GM19463 (cell line): Measurements from ENCODE around the gene C21orf91.

Experiments used
- ATAC-seq: cut with Tn5 transposase; IDR thresholded peaks from one replicate; pipeline ENCODE4 v1.9.1; 2021; ENCODE audit warnings: mild to moderate bottlenecking, moderate library complexity; ENCODE audit not compliant: unreplicated experiment

Gene C21orf91

DNA sequence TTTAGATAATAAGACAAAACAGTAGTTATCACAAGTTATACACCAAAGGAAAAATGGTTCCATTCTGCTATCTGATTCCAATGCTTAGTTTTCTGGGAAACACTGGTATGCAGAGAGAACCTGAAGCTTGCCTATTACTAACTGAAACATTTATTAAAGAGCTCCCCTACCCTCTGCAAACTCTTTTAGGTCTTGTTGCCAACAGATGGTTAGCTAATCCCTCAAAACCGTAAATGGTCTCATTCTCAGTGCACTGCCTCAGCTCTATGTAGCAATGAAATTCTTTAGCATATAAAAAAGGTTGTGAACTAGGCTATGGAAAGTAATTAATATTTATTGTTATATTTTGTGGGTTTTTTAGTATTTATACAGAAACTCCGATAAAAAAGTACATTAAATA lies 20.4 kb downstream of the C21orf91 start:
- ATAC-seq, result no peak

DNA sequence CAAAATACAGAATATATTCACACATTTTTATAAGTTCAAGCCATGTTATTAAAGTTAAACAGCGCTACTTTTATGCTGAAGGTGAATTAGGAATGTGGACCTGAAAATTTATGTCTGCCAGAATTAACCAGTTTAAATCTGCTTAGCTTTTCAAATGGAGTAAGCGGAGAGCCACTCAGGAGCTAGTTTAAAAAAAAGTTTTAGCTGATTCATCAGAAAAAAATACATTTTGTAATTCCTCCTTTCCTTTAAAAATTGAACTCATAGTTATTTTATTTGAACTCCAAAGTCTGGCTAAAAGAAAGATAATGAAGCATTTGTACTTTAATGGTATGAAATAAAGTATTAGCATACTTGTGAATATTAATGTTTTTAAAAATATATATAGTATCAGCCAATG lies 21.2 kb downstream of the C21orf91 start:
- ATAC-seq, result no peak

DNA sequence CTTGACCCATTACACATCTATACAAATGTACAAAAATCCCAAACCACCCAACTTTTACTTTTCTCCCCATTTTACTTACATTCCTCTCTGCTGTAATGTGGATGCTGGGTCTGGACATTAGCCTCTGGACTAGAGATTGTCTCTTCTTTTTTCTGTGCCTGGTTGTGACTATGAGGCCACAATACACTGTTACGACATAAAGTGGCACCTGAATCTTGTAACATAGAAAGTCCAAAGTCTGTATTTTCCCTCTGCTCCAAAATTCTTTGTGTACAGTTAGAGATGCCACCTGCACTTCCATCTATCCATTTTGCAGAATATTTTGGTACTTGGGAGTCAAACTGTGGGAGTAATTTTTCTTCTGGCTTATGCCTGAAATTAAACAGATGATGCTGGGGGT lies 22.7 kb downstream of the C21orf91 start:
- ATAC-seq, result no peak

DNA sequence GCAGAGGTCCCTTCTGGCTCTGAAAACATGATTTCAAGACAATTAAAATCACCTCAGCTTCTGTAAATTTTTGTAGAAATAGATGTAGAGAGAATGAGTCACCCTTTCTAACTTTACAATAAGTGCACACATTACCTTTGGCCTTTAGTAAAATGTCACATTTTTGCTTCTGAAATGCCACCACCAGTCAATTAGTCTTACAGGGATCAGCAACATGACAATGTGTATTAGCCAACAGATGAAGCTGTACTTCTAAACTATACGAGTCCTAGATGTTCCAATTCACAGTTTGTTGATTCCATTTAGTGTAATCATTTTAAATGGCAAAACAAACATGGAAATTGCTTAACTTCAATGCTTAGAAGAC lies 23.1 kb downstream of the C21orf91 start:
- no peak for ATAC-seq

DNA sequence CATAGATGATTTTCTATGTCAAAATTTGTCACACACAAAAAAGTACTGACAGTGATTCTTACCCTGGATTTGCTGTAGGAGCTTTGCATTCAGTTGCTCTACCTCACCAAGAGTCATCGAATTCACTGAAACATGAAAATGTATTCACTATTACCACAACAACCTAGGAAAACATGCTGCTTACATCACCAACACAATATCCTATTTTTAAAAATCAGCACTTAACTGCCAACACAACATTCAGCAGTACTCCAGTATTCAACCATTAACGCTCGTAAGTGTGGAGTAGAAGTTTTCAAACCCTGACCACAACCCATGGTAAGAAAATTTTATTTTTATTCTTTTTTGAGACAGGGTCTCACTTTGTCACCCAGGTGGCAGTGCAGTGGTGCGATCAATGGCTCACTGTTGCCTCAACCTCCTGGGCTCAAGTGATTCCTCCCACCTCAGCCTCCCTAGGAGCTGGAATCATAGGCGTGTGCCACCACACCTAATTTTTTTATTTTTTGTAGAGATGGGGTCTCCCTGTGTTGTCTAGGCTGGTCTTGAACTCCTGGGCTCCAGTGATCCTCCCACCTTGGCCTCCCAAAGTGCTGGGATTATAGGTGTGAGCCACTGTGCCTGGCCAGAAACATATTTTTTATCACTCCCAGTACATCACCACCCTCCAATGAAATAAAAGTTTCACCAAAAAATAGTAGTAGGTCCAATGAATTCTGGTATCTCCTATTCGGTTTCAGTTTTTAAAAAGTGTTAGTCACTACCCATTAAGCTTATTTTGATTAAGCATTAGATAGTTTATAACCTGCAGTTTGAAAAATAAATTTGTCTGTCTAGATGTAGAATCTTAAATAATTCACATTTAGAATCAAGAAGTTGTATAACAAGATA lies 23.8 kb downstream of the C21orf91 start:
- no peak for ATAC-seq

DNA sequence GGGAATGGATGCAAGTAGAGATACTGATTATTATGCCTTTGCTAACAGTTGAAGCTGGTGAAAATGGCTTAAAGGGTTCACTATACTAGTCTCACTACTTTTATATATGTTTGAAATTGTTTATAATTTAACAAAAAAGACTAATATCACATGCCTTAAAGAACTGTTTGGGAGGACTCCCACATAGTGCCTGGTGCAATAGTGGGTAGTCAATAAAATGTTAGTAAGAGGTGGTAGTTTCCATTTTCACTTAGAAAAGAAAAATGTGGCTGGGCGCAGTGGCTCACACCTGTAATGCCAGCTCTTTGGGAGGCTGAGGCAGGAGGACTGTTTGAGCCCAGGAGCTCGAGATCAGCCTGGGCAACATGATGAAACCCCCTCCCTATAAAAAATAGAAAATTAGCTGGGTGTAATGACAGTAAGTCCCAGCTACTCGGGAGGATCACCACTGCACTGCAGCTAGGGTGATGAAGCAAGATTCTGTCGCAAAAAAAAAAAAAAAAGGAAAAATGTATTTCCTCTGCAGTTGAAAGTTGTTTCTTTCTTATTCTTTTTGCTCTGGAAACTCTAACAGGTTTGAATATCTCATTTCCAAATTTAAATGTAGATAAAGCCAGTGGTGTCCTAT lies 24.5 kb downstream of the C21orf91 start:
- ATAC-seq, result no peak

DNA sequence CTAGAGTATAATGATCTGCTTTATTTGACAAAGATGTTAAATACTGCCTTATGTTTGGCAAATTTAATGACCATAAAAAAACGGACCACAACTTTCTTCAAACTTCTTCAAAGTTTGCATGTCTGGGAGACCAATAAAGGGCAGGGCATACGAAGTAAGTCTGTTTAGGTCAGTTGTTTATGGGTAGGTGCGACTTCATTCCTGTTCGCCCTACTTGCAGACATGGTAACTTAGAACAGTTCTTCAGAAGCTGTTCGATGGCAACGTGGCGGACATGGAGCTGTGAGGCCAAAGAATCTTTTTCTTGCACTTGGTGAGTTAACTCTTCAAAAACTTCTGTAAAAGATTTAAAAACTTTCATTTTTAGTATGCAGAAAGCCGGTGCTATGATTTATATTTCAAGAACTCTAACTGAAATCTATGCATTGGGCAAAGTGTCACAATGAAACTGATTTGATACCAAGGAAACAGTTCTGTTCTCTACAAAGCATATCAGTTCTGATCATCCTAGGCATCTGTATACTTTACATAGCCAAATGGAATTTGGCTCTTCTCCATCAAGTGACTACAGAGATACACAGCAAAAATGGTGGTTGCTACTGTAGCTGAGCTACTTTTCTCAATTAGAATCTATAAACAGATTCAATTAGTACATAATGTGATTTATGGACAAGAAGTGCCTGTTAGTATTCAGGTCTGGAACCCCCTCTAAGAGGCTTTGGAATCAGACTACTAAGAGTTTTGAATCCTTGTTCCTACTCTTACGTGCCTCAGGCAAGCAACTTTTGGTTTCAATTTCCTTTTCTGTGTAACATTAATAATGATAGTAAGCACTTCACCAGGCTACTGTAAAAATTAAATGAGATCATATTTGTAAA lies 25.7 kb downstream of the C21orf91 start:
- peak; percentile 61 for ATAC-seq

DNA sequence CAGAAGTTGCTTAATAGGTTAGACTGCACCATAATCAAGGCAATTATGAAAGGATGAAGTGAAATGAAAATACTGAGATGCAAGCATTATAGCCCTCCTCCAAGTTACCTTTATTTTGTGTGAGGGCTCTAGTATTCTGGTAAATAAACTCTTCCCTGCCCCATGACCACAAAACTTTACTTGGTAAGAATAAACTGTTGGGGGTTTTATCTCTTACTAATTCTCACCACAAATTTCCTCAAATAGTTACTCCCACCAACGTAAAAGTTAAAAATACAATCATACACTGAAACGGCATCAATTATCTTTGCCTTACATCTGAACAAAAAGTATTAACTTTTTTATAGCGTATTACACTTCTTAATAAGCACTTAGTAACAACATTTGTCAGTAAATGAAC lies 29.5 kb downstream of the C21orf91 start:
- ATAC-seq, result no peak

DNA sequence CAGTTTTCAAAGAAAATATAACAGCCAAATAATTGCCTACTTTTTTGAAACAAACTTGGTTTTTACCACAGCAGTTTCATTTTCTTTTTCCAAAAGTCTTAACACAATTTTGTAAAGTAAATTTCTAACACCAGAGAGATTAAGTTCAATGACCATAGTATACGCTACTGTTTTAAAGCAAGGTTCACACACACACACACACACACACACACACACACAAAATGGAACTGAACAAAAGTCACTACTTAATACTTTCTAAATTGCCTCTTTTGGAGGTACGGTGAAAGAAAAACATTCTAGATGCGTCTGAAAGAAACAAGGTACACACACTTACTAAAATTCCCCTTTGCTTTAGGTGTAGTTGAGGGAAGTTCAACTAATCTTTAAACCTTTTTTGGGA lies 30.1 kb downstream of the C21orf91 start:
- no peak for ATAC-seq

DNA sequence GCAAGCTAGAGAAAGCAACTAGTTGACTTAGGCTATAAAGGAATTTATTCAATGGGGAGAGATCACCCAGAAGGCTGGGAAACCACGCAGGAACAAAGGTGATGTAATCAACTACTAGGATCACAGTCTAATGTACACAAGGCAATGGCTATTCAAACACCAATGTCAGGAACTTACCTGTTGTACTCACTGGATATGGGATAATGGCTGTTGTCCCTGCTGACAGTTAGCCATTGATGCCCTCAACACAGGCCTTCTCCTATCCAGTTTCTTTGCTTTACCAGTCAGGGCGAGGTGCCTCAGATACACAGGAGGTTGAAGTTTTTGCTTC lies 32.3 kb downstream of the C21orf91 start:
- ATAC-seq, result no peak

DNA sequence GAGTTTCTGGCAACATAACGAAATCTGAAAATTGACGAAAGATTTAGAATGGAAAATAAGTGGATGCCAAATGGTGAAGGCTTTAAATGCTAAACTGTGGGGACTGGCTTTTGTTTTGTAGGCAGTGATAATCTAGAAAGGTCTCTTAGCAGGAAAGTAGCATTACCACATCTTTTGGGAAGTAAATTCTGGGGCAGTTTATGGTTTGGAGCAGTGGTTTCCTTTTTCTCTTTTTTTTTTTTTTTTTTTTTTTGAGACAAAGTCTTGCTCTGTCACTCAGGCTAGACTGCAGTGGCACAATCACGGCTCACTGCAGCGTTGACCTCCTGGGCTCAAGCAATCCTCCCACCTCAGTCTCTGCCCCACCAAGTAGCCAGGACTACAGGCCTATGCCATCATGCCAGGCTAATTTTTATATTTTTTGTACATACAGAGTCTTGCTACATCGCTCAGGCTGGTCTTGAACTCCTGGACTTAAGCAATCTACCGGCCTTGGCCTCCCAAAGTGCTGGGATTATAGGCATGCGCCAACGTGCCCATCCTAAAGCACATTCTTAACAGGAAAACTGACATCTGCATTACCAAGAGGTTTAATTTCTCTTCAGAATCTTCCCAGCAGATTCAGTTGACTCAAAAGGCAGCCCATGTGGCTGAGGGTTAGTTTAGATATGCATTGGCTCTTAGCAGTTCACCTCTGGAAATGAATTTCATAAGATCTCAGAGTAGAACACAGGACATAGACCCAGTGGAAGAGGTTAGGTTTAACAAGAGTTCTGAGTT lies 32.9 kb downstream of the C21orf91 start:
- no peak for ATAC-seq

DNA sequence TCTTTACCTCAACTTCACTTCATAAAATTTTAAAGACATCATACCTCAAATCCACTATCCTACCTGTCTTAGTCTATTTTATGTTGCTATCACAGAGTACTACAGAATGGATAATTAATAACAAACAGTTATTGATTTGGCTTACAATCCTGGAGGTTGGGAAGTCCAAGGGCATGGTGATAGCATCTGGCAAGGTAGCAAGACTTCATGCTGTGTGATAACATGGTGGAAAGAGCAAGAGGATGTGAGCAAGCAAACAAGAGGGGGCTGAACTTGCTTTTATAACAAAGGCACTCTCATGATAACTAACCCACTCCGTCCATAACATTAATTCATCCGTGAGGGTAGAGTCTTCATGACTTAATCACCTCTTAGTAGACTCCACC lies 33.8 kb downstream of the C21orf91 start:
- ATAC-seq, result no peak

DNA sequence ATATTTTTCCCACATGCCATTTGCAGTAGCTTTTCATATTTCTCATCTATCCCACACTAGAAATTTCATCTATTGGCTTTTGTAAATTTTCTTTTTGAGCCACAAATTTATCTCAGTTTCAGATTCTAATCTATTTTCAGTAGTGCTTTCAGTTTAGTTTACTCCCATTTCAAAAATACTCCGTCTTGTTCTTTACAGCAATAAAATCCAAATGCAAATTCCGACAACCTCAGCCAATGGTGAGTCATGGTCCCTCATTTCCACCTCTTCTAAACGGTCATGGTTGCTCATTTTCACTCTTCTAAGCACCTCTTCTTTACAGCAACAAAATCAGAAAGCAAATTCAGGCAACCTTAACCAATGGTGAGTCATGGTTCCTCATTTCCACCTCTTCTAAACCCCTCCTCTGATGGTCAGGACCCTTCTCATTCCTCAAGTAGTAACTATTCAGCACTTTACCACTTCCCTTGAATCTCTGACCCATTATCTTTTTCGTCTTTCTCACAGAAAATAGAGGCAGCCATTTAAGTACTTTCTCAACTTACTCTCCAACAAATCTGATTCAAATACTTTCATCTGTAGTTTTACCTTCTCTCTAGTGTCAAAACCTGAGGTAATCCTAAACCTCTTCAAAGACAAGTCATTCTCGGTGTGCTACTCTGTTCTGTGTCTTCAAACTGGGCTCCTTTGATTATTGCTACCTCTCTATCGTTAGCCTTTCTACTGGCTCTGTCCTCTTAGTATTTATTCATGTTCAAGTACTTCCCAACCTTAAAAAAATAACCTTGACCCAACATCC lies 34.4 kb downstream of the C21orf91 start:
- peak; percentile 46 for ATAC-seq

DNA sequence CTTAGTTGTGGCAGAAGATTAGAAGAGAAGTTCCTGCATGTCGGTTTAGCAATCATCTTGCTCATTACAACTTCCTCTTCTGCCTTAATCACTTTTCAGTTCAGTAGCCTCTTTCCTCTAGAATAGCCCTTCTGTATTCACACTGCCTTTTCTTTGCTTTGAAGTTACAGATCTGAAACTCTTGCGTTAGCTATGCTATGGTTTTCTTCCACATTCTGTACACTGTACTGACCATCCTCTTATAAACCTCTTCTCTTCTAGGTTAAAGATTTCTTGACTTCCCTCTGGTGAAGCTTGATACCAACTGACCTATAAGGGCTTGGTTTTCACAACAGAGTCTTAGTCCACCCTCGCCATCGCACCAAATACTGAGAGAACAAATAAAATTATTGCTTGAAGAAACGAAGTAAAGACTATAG lies 35.0 kb downstream of the C21orf91 start:
- ATAC-seq, result peak; percentile 54

DNA sequence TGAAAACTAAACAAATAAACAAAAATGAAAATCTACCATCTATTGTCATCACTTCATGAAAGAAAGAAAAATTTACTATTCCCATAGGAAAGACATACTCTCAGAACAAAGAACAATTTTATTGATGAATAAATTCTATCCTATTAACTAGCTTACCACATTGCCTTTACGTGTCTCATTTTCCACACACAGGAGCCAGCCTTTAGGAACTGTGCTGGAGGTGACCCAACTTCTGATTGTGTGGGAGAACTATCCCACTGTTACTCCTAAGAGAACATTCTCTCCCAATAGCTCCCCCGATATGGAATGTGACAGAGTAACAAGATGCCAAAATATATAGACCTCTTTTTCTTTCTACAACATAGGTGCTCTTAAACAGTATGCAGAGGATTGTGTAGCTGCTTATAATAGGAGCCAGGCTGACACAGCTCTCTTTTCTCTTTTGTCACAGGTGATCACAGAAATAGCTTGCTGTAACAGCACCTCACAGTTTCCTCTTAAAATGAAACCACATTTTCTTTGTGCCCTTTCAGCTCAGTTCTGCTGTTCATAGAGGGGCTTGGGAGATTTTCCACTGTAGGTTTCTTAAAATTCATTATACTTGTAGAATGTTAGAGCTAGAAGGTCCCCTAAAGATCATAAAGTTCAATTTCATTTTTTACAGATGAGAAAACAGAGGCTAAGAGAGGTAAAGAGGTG lies 35.5 kb downstream of the C21orf91 start:
- ATAC-seq, result peak; percentile 31

DNA sequence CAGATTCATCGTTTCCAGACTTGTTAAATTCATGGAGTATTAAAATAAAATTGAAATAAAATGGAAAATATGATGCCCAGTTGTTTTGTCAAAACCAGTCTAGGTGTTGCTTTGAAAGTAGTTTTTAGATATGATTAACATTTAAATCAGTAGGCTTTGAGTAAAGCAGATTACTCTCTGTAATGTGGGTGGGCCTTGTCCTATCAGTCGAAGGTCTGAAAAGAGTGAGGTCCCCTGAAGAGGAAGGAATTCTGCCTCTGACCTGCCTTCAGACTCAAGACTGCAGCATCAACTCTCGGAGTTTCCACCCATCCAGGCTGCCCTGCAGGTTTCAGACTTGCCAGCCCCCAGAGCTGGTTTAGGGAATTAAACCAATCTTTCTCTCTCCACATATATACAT lies 36.2 kb downstream of the C21orf91 start:
- ATAC-seq, result no peak

DNA sequence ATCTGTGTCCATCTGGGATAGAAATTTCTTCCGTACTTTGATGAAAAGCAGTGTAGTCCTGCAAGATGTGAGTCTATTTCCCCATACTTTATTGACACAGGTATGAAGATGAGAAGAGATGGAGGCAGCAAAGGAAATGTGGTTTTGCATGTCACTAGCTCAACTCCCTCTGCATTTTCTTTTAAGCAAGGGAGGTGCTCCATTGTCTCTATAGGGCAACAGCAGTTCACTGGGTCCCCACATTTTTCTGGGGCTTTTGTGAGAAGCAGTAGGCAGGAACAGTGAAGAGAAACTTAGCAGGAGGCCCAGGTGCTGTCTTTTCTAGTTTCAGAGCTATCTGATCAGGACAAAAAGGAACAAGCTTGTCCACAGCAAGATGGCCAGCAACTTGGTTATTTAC lies 37.1 kb downstream of the C21orf91 start:
- ATAC-seq, result no peak

DNA sequence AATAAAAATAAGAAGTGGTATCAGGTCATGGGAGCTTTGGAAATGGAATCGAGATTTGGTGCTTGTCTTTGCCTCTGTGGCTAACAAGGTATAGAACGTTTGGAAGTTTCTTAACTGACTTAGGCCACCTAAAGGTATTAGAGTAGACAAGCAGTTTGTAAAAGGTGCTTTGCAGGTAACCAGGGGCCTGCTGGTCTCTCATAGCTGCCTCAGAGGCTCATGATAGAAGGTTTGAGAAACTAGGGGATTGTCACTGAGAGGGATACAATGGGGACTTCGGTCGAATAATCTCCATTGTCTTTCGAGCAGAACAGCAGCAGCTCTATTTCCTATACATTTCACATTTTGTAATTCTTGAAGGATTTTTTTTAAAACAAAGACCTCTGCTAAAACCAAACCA lies 37.6 kb downstream of the C21orf91 start:
- ATAC-seq, result no peak

DNA sequence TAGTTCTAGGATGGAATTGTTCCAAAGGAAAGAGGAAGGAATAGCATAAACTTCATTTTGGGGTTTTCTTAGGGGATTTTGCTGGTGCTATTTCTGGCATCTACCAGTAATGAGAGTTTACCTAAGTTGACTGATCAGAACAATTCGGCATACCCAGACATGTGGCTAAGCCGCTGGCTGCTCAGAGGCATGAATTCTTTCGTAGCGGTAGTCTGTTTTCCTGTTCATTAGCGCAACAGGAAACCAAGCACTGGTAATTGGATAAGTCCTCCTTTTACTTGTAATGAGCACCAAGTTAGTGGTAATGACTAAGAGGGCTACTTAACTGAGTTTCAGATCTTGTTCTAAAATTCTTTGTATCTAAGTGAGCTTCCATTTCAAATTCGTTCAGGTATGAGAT lies 38.6 kb downstream of the C21orf91 start:
- ATAC-seq, result peak; percentile 33

DNA sequence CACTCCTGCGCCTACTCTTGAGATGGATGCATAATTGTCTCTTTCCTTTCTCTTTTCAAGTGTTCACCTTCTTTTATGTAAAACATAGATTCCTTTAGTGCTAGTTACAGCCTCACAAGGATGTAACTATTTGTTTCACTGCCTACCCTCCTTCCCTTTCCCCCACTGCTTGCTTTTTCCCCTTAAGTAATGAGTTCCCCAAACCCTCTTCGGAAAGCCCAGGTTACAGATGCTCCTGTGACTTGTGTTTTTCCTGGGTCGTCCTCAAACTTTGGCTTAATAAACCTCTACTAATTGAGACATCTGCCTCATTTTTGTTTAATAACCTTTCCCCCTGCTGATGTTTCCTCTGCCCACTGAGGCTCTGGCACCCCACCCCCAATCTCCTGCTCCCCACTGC lies 39.2 kb downstream of the C21orf91 start:
- no peak for ATAC-seq
